ENCODE data around the gene ACOT8. TPM values are rescaled to one million over a fixed set of nuclear protein-coding genes. Genes with fewer than 3 reads are reported as not detected.

ACOT8 gene
- total RNA-seq, 1 donor from 2014 or later, result 27.6 TPM

GRCh38 chr20:45822857-45823256 is 34.3 kb downstream of the ACOT8 start:
- H3K4me3 Mint-ChIP-seq, result no peak overlapping the region
- intact Hi-C loops (cut with micrococcal nuclease), result no loop called here
- peaks cover 16% of the 10 kb centered on the region for H3K4me1 Mint-ChIP-seq
- H3K27me3 Mint-ChIP-seq, result peaks cover 32% of the 10 kb centered on the region
- no peak overlapping the region for H3K27ac Mint-ChIP-seq
- DNase-seq, result no peak
- H3K9me3 Mint-ChIP-seq, result no peaks in the 10 kb centered on the region
- no peaks in the 10 kb centered on the region for H3K36me3 Mint-ChIP-seq (ENCODE audit: low read depth)

- peaks cover 5% of the 10 kb centered on the region for H3K36me3 Mint-ChIP-seq (ENCODE audit: low read depth)
- no peak overlapping the region for H3K27ac Mint-ChIP-seq
- peaks cover 32% of the 10 kb centered on the region for H3K27me3 Mint-ChIP-seq
- peaks cover 16% of the 10 kb centered on the region for H3K4me1 Mint-ChIP-seq
- H3K9me3 Mint-ChIP-seq, result no peaks in the 10 kb centered on the region
- no peak overlapping the region for H3K4me3 Mint-ChIP-seq
- DNase-seq, result no peak
- intact Hi-C loops (cut with micrococcal nuclease), result no loop called here
Observed at GRCh38 chr20:45821947-45822346, 35.2 kb downstream of the ACOT8 start.

GRCh38 chr20:45819466-45819865 is 37.7 kb downstream of the ACOT8 start:
- DNase-seq, result no peak
- Mint-ChIP-seq H3K36me3 (ENCODE audit: low read depth) (peaks cover 17% of the 10 kb centered on the region), H3K27ac (no peak overlapping the region), H3K4me1 (peaks cover 17% of the 10 kb centered on the region), H3K27me3 (peaks cover 29% of the 10 kb centered on the region), H3K9me3 (no peaks in the 10 kb centered on the region), H3K4me3 (no peak overlapping the region)
- intact Hi-C loops (cut with micrococcal nuclease), result no loop called here

GRCh38 chr20:45818239-45818638 is 39.0 kb downstream of the ACOT8 start:
- Mint-ChIP-seq H3K9me3 (no peaks in the 10 kb centered on the region), H3K36me3 (ENCODE audit: low read depth) (peaks cover 24% of the 10 kb centered on the region), H3K4me3 (no peak overlapping the region), H3K27me3 (peaks cover 17% of the 10 kb centered on the region), H3K27ac (no peak overlapping the region), H3K4me1 (peaks cover 17% of the 10 kb centered on the region)
- DNase-seq, result no peak
- intact Hi-C loops (cut with micrococcal nuclease), result no loop called here

GRCh38 chr20:45817376-45818194 is 39.6 kb downstream of the ACOT8 start:
- no peak for DNase-seq
- intact Hi-C loops (cut with micrococcal nuclease), result no loop called here
- H3K4me1 Mint-ChIP-seq, result peaks cover 20% of the 10 kb centered on the region
- no peak overlapping the region for H3K27ac Mint-ChIP-seq
- no peaks in the 10 kb centered on the region for H3K9me3 Mint-ChIP-seq
- peaks cover 13% of the 10 kb centered on the region for H3K27me3 Mint-ChIP-seq
- H3K4me3 Mint-ChIP-seq, result no peak overlapping the region
- H3K36me3 Mint-ChIP-seq (ENCODE audit: low read depth), result peaks cover 28% of the 10 kb centered on the region

GRCh38 chr20:45816951-45817350 is 40.2 kb downstream of the ACOT8 start:
- intact Hi-C loops (cut with micrococcal nuclease), result no loop called here
- Mint-ChIP-seq H3K36me3 (ENCODE audit: low read depth) (peaks cover 31% of the 10 kb centered on the region), H3K27me3 (peaks cover 7% of the 10 kb centered on the region), H3K27ac (no peak overlapping the region), H3K9me3 (no peaks in the 10 kb centered on the region), H3K4me3 (no peak overlapping the region), H3K4me1 (peaks cover 22% of the 10 kb centered on the region)
- no peak for DNase-seq

GRCh38 chr20:45814314-45814713 is 42.9 kb downstream of the ACOT8 start:
- no peak overlapping the region for H3K4me3 Mint-ChIP-seq
- no peaks in the 10 kb centered on the region for H3K27me3 Mint-ChIP-seq
- H3K9me3 Mint-ChIP-seq, result no peaks in the 10 kb centered on the region
- H3K27ac Mint-ChIP-seq, result no peak overlapping the region
- intact Hi-C loops (cut with micrococcal nuclease), result loop anchor here (5.0 kb wide), 2 partner anchors 68 to 118 kb away; partner anchors contain the start of genes PCIF1 and ZSWIM1
- H3K36me3 Mint-ChIP-seq (ENCODE audit: low read depth), result peaks cover 53% of the 10 kb centered on the region
- no peak for DNase-seq
- peaks cover 27% of the 10 kb centered on the region for H3K4me1 Mint-ChIP-seq

GRCh38 chr20:45813489-45813888 is 43.7 kb downstream of the ACOT8 start:
- Mint-ChIP-seq H3K27ac (peak overlapping the region; percentile 90), H3K27me3 (no peaks in the 10 kb centered on the region), H3K4me1 (peaks cover 27% of the 10 kb centered on the region), H3K4me3 (peak overlapping the region; percentile 89), H3K36me3 (ENCODE audit: low read depth) (peaks cover 55% of the 10 kb centered on the region), H3K9me3 (no peaks in the 10 kb centered on the region)
- intact Hi-C loops (cut with micrococcal nuclease), result loop anchor here (5.0 kb wide), 2 partner anchors 69 to 119 kb away; partner anchors contain the start of genes PCIF1 and ZSWIM1
- no peak for DNase-seq

GRCh38 chr20:45813006-45813340 is 44.2 kb downstream of the ACOT8 start:
- peak overlapping the region; percentile 89 for H3K4me3 Mint-ChIP-seq

GRCh38 chr20:45812157-45813005 is 44.8 kb downstream of the ACOT8 start, which contains the start of gene UBE2C:
Gene UBE2C (plus strand): TSS chr20:45812644. CDS start chr20:45812696, 52 bp downstream.
- H3K27ac Mint-ChIP-seq, result peak within 1 kb of the TSS; percentile 90
- intact Hi-C loops (cut with micrococcal nuclease), result loop anchor here (1.0 to 5.0 kb wide), 3 partner anchors 45 to 120 kb away; partner anchors contain the start of genes ACOT8, PCIF1, ZSWIM1 and ZSWIM3
- H3K27me3 Mint-ChIP-seq, result no peaks in the 10 kb centered on the region
- H3K9me3 Mint-ChIP-seq, result no peaks in the 10 kb centered on the region
- peaks cover 55% of the 10 kb centered on the region for H3K36me3 Mint-ChIP-seq (ENCODE audit: low read depth)
- H3K4me3 Mint-ChIP-seq, result peak within 1 kb of the TSS; percentile 89
- DNase-seq, result peak; percentile 98
- H3K4me1 Mint-ChIP-seq, result peaks cover 27% of the 10 kb centered on the region

More at GRCh38 chr20:45813006-45813340, 44.2 kb downstream of the ACOT8 start:
- intact Hi-C loops (cut with micrococcal nuclease), result loop anchor here (5.0 kb wide), 2 partner anchors 69 to 119 kb away; partner anchors contain the start of genes PCIF1 and ZSWIM1
- Mint-ChIP-seq H3K9me3 (no peaks in the 10 kb centered on the region), H3K27ac (peak overlapping the region; percentile 90), H3K27me3 (no peaks in the 10 kb centered on the region), H3K36me3 (ENCODE audit: low read depth) (peaks cover 57% of the 10 kb centered on the region), H3K4me1 (peaks cover 27% of the 10 kb centered on the region)
- DNase-seq, result no peak

- Mint-ChIP-seq H3K36me3 (ENCODE audit: low read depth) (peaks cover 49% of the 10 kb centered on the region), H3K4me3 (no peak overlapping the region), H3K9me3 (no peaks in the 10 kb centered on the region)
Observed at GRCh38 chr20:45810191-45810970, 46.8 kb downstream of the ACOT8 start.

GRCh38 chr20:45801851-45802250 is 55.3 kb downstream of the ACOT8 start:
- H3K9me3 Mint-ChIP-seq, result no peaks in the 10 kb centered on the region

More at GRCh38 chr20:45810191-45810970, 46.8 kb downstream of the ACOT8 start:
- no peak for DNase-seq
- intact Hi-C loops (cut with micrococcal nuclease), result loop anchor here (5.0 kb wide), 2 partner anchors 72 to 122 kb away; partner anchors contain the start of genes PCIF1 and ZSWIM1
- Mint-ChIP-seq H3K27ac (no peak overlapping the region), H3K4me1 (peaks cover 23% of the 10 kb centered on the region), H3K27me3 (no peaks in the 10 kb centered on the region)

More at GRCh38 chr20:45801851-45802250, 55.3 kb downstream of the ACOT8 start:
- Mint-ChIP-seq H3K36me3 (ENCODE audit: low read depth) (peaks cover 50% of the 10 kb centered on the region), H3K4me3 (no peak overlapping the region), H3K4me1 (peaks cover 10% of the 10 kb centered on the region), H3K27ac (no peak overlapping the region), H3K27me3 (no peaks in the 10 kb centered on the region)
- intact Hi-C loops (cut with micrococcal nuclease), result no loop called here
- DNase-seq, result no peak

Measured in activated CD4-positive, alpha-beta T cell treated with anti-CD3 and anti-CD28 coated beads, Interleukin-2, amount 10 ng/mL, durations not matched to agents 24 days and 14 days (primary cell).